HPDE6-E6E7 (cell line): ENCODE results near the gene RNF167.

Source experiments
- DNase-seq: peaks from one replicate; pipeline ENCODE4 v3.0.0; 2011; ENCODE audit warnings: missing footprints; ENCODE audit errors: extremely low spot score

RNF167 gene

DNA sequence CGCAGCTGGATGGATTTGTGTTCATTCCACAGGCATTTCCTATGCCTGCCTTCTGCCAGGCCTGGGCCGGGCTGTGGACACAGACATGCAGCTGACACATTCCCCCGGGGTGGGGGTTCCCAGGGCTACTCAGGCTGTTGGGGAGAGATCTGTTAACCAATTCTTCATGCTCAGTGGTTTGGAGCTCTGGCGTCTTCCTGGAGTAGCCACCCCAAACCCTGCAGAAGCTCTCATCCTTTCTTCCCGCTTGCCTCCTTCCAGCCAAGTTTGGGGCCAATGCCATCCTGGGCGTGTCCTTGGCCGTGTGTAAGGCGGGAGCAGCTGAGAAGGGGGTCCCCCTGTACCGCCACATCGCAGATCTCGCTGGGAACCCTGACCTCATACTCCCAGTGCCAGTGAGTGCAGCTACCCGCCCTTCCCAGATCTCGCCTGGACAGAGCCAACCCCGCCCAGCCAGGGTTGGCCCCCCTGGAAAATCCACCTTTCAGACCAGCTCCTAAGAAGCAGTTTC, 13.4 kb downstream of the RNF167 start:
- DNase-seq = no peak

GRCh38 chr17:4955091-4955490, 15.0 kb downstream of the RNF167 start:
- no peak for DNase-seq

DNA sequence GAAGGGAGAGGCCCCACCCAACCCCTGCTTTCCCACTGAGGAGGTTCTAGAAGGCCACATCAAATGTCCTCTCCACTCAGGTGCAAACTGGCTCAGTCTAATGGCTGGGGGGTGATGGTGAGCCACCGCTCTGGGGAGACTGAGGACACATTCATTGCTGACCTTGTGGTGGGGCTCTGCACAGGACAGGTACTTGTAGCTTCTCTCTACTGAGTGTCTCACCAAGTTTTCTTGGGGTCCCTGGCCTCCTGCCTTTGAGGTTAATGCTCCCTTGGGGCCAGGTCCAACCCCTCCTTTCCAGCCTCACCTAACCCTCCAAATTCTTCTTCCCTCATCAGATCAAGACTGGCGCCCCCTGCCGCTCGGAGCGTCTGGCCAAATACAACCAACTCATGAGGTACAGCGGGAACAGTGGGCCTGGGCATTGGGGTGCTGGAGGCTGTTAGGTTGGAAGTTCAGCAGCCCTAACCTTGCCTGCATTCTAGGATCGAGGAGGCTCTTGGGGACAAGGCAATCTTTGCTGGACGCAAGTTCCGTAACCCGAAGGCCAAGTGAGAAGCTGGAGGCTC, 16.5 kb downstream of the RNF167 start:
- DNase-seq = no peak

GRCh38 chr17:4958102-4958501, 18.0 kb downstream of the RNF167 start:
- DNase-seq = no peak

- no peak for DNase-seq
These were observed 19.3 kb downstream of the RNF167 start for GRCh38 chr17:4959261-4959965.

DNA sequence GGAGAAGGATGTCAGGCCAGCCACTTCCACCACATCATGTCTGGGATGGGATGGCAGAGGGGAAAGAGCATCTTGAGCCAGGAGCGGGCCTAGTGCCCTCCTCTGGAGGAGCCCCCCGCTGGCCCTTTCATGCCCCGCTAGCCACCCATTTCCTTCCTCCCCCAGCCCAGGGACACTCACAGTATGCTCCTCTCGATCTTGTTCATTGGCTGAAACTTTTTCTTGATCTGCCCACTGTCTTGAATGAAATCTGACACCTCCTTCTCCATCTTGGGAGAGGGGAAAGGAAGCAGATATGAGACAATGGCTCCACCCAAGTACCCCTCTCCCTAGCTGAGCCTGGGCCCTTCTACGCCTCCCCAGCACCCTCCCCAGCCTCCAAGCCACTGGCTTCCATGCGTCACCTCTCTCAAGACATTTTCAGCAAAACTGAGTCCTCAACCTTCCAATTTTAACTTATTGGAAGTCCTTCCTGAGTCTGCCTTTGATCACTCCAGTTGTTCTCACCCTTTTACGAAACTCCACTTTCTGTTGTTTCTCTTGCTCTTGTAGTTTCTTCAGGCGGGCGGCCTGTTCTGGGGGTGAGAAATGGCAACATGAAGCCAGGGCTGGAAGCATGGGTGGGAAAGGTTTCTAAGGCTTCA, 20.3 kb downstream of the RNF167 start:
- DNase-seq = no peak

- DNase-seq = no peak
These were observed 25.4 kb downstream of the RNF167 start for GRCh38 chr17:4965311-4965986.

GRCh38 chr17:4966844-4967538, 26.9 kb downstream of the RNF167 start:
- peak; percentile 100 for DNase-seq

GRCh38 chr17:4967539-4968485, 27.7 kb downstream of the RNF167 start, which contains the start of gene SPAG7:
TSS of gene SPAG7 (minus strand) at chr17:4967817. CDS start at chr17:4967804, 13 bp downstream.
- DNase-seq = peak; percentile 88

DNA sequence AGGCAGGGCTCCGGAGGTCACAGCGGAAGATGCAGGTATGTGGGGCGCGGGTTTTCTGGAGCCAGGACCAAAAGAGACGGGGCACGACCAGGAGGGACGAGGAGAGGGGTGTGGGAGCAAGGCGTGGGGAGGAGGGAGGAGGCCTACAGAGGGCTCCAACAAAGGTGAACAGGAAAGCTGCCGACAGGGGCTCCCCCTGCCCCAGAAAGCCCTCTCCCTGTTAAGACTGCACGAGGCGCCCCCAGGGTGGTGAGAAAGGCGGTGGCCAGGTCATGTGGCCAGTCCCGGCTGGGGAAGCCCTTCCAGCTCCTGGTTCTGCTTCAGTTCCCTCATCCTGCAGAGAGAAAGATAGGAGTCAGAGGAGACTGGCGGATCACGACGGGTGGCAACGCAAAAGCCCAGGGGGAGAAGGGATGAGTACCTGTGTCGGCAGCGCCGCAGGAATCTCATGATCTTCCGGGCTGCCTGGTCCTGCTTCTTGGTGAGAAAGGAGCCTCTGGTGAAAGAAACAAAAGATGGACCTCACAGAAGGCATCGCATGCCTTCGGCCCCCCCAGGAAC, 28.5 kb downstream of the RNF167 start:
- DNase-seq = no peak

GRCh38 chr17:4969047-4969550, 29.0 kb downstream of the RNF167 start:
- DNase-seq = peak; percentile 29

- DNase-seq = no peak
These were observed 29.6 kb downstream of the RNF167 start for GRCh38 chr17:4969551-4970173.

- no peak for DNase-seq
These were observed 30.2 kb downstream of the RNF167 start for GRCh38 chr17:4970273-4970672.

GRCh38 chr17:4971826-4972225, 31.8 kb downstream of the RNF167 start:
- no peak for DNase-seq

GRCh38 chr17:4972322-4972721, 32.3 kb downstream of the RNF167 start:
- no peak for DNase-seq

- no peak for DNase-seq
These were observed 32.7 kb downstream of the RNF167 start for GRCh38 chr17:4972752-4973151.

DNA sequence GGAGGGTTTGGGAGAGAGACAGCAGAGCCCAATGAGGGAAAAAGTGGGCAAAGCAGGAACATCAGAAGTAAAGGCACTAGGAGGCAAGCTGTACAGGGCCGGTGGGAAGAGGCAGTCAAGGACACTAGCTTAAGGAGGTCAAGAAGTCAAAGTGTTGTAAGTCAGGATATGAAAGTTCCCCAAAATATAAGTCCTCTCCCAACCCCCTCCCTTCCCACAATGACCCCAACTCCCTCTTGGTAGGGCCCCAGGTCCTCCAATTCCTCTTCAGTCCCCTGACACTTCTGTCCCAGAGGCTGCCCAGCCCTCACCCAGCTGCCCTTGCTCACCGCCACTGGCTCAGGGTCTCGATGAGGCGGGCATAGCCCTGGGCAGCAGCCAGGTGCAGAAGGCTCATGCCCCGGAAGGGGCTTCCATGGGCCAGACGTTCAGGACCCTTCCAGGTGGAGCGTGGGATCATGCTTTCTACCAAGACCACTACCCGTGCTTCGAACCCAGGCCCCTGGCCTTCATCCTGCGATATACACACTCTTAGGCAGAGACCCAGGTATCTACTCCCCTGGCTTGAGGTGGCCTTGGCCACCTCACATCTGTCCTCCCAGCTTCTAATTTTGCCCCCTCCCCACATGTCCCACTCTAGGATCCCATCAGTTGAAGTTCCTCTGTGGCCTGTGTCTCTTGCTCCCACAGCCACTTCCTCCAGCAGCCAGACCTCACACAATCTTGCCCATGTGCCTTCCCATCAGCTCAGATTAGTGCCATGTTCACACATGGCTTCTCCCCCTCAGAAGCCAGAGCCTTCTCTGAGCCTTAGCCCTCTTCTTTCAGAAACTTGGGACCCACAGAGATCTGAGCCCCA, 33.4 kb downstream of the RNF167 start:
- DNase-seq = no peak

- no peak for DNase-seq
These were observed 34.1 kb downstream of the RNF167 start for GRCh38 chr17:4974115-4974670.
